DND-41 (cell line): Measurements from ENCODE around the gene CLN6.
"Not testable (repeated sequence)": the region's sequence is repeated elsewhere in the genome, so short reads cannot be mapped to it uniquely, and the experiment has no call there.

Source experiments
- ATAC-seq: fragments of 200-7000 bp; cut with Tn5 transposase; 3 replicates; pipeline ENCODE4 v1.9.1; 2021; ENCODE audit warnings: low read depth; ENCODE audit not compliant: insufficient read depth
- DNase-seq: peaks from one replicate; pipeline ENCODE4 v3.0.0-alpha.2; 2020
- H2AFZ ChIP-seq: 2 replicates; pipeline ENCODE4 v1.6.0; 2012; ENCODE audit warnings: low read depth, low read length
- H3K27ac ChIP-seq: 2 replicates; pipeline ENCODE4 v1.5.1; 2012; ENCODE audit warnings: low read length, inconsistent platforms
- H3K27me3 ChIP-seq: fragments of 200-600 bp; sonication (generic); 2 replicates; pipeline ENCODE4 v1.6.0; 2012; ENCODE audit warnings: low read length, mild to moderate bottlenecking, inconsistent platforms; ENCODE audit not compliant: insufficient read depth, poor library complexity
- H3K36me3 ChIP-seq: 2 replicates; pipeline ENCODE4 v1.5.1; 2012; ENCODE audit warnings: low read length, inconsistent platforms; ENCODE audit not compliant: insufficient read depth
- H3K4me1 ChIP-seq: 2 replicates; pipeline ENCODE4 v1.5.1; 2012; ENCODE audit warnings: mild to moderate bottlenecking, low read length; ENCODE audit not compliant: insufficient read depth
- H3K4me2 ChIP-seq: 2 replicates; pipeline ENCODE4 v1.6.0; 2012; ENCODE audit warnings: mild to moderate bottlenecking, moderate library complexity, low read length, inconsistent platforms; ENCODE audit not compliant: insufficient read depth
- H3K4me3 ChIP-seq, 2 experiments: fragments of 200-600 bp in 1 of 2; shearing (Covaris generic) in 1 of 2; 2 replicates each; pipeline ENCODE4 v1.5.1; 2012 to 2016; ENCODE audit warnings: inconsistent platforms in 2 of 2, low read length in 2 of 2, mild to moderate bottlenecking in 2 of 2, low read depth in 1 of 2, moderate library complexity in 1 of 2
- H3K79me2 ChIP-seq: 2 replicates; pipeline ENCODE4 v1.6.0; 2012; ENCODE audit warnings: low read length, inconsistent platforms; ENCODE audit not compliant: insufficient read depth
- H3K9ac ChIP-seq: 2 replicates; pipeline ENCODE4 v1.6.0; 2012; ENCODE audit warnings: low read depth, mild to moderate bottlenecking, inconsistent platforms, low read length, moderate library complexity
- H3K9me3 ChIP-seq: 2 replicates; pipeline ENCODE4 v1.5.1; 2012; ENCODE audit warnings: low read length, moderate library complexity, mild to moderate bottlenecking, inconsistent platforms; ENCODE audit not compliant: insufficient read depth, severe bottlenecking
- H4K20me1 ChIP-seq: 2 replicates; pipeline ENCODE4 v1.6.0; 2012; ENCODE audit warnings: low read length; ENCODE audit not compliant: insufficient read depth
- EZH2 ChIP-seq: IDR thresholded peaks from 3 replicates; pipeline ENCODE4 v1.6.1; 2012; ENCODE audit warnings: borderline replicate concordance, low read depth, mild to moderate bottlenecking, moderate library complexity, low read length, inconsistent platforms; ENCODE audit not compliant: severe bottlenecking
- TF ChIP-seq, protein P1 (sequence below): IDR thresholded peaks from 2 replicates; pipeline ENCODE4 v1.5.1; 2012; ENCODE audit warnings: borderline replicate concordance, low read length, moderate library complexity, mild to moderate bottlenecking; ENCODE audit not compliant: poor library complexity, severe bottlenecking; ENCODE audit errors: extremely low read depth

Gene CLN6

DNA sequence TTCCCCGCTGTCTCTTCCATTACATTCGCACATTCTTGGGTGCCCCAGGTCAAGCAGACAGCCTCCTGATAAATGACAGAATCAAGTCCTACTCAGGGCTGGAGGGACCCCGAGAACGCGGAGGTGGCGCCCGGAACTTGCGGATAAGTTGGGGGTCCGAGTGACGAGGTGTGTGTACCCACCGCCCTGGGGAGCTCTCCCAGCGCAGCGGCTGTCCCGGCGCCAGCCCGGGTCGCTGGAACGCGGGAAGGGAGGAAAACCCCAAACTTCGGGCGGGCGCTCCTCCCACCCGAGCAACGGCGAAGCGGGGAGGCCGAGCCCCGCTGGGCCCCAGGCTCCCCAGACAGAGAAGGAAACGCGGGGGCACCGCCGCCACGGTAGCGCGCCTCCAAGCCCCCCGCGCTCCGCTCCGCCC is 550 bp downstream of the CLN6 start:
- peaks cover 53% of the 10 kb centered on the region for H3K4me1 ChIP-seq
- peak overlapping the region; percentile 93 for H3K9ac ChIP-seq
- peak overlapping the region; percentile 80 for H3K4me2 ChIP-seq
- H3K27ac ChIP-seq: peak overlapping the region; percentile 92
- ATAC-seq (peak; percentile 2; the same call in 2 of the 3 replicates), DNase-seq (no peak)
- H3K27me3 ChIP-seq: no peaks in the 10 kb centered on the region
- H3K9me3 ChIP-seq: no peaks in the 10 kb centered on the region
- peaks cover 11% of the 10 kb centered on the region; the same call in 1 of the 2 replicates for H4K20me1 ChIP-seq
- peak overlapping the region; percentile 34 to 67 for H3K4me3 ChIP-seq
- H3K36me3 ChIP-seq: no peaks in the 10 kb centered on the region; the same call in 1 of the 2 replicates
- TF ChIP-seq, protein P1, sequence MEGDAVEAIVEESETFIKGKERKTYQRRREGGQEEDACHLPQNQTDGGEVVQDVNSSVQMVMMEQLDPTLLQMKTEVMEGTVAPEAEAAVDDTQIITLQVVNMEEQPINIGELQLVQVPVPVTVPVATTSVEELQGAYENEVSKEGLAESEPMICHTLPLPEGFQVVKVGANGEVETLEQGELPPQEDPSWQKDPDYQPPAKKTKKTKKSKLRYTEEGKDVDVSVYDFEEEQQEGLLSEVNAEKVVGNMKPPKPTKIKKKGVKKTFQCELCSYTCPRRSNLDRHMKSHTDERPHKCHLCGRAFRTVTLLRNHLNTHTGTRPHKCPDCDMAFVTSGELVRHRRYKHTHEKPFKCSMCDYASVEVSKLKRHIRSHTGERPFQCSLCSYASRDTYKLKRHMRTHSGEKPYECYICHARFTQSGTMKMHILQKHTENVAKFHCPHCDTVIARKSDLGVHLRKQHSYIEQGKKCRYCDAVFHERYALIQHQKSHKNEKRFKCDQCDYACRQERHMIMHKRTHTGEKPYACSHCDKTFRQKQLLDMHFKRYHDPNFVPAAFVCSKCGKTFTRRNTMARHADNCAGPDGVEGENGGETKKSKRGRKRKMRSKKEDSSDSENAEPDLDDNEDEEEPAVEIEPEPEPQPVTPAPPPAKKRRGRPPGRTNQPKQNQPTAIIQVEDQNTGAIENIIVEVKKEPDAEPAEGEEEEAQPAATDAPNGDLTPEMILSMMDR: no peak
- TF ChIP-seq EZH2: no peak
- peaks cover 52% of the 10 kb centered on the region for H3K79me2 ChIP-seq
- H2AFZ ChIP-seq: peak overlapping the region; percentile 86

DNA sequence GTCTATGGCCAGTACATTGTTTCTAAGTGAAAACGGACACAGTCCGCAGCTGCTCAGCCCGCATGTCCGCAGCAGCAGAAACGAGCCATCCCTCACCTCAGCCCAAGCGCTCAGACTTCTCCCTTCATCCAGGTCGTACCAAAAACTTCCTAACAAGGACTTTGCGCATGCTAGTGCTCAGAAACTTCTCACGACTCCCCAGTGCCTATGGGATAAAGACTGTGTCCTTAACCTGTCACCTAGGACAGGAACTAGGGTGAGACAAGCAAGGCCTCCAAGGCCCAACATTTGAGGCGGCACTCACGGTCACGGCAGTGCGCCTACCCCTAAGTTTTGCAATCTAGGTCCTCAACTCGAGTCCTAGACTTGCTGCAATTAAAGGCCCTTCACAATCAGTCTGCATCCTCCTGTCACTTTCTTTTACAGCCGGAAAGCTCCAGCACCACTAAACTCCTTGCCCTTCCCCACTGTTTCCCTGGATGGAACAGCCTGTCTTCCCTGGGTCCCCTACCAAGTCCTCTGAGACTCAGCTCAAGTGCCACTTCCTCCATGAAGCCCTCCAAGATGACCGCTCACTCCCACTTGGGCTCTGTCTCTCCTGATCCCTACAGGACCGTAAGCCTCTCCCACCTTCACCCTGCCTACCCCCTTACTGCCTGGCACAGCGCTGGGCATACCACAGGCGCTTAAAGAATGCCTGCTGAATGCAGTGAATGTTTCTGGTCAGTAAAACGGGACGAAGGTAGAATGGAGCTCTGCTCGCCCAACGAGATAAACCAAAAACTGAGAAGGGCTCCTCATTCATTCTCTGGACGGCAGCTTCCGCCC is 1.2 kb downstream of the CLN6 start:
- Histone ChIP-seq H3K4me1 (peaks cover 53% of the 10 kb centered on the region), H3K27ac (peak overlapping the region; percentile 92), H3K79me2 (peaks cover 58% of the 10 kb centered on the region), H3K4me3 (peak overlapping the region; percentile 34 to 67; a peak in 3 of 4 replicates), H3K9ac (peak overlapping the region; percentile 93), H3K9me3 (no peaks in the 10 kb centered on the region), H4K20me1 (peaks cover 11% of the 10 kb centered on the region; the same call in 1 of the 2 replicates), H3K36me3 (peaks cover 4% of the 10 kb centered on the region; the same call in 1 of the 2 replicates), H3K4me2 (peak overlapping the region; percentile 80), H3K27me3 (no peaks in the 10 kb centered on the region), H2AFZ (peak overlapping the region; percentile 86)
- TF ChIP-seq EZH2: no peak
- TF ChIP-seq, protein P1: no peak
- DNase-seq (no peak), ATAC-seq (no peak)

DNA sequence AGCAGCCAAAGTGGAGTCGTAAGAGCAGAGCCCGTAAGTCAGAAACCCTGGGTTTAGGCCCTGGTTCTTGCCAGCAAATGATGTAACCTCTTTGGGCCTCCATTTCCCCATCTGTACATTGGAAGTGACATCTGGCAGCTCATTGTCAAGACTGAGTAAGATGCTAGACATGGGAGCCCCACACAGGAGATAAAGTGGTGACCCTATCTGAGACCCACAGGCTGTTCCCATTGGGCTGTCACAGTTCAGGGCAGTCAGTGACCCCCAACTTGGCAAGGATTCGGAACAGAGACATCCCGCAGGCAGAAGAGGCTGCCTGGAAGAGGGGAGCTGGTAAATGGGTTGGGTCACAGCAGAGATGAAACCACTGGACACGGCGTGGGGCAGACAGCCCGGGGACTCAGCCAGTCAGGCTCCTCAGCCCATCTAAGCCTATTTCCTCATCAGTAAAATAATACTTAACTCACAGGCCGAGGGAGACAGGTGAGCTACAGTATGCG is 1.8 kb downstream of the CLN6 start:
- no peaks in the 10 kb centered on the region for H3K9me3 ChIP-seq
- TF ChIP-seq EZH2: no peak
- TF ChIP-seq, protein P1: no peak
- peak overlapping the region; percentile 92 for H3K27ac ChIP-seq
- no peak overlapping the region for H2AFZ ChIP-seq
- peaks cover 11% of the 10 kb centered on the region; the same call in 1 of the 2 replicates for H4K20me1 ChIP-seq
- peak overlapping the region in 1 of 2 experiments; percentile 67; a peak in 3 of 4 replicates for H3K4me3 ChIP-seq
- peaks cover 64% of the 10 kb centered on the region for H3K79me2 ChIP-seq
- peaks cover 9% of the 10 kb centered on the region for H3K36me3 ChIP-seq
- DNase-seq (no peak), ATAC-seq (no peak)
- H3K4me1 ChIP-seq: peaks cover 53% of the 10 kb centered on the region
- peak overlapping the region; percentile 80 for H3K4me2 ChIP-seq
- H3K9ac ChIP-seq: peak overlapping the region; percentile 93
- no peaks in the 10 kb centered on the region for H3K27me3 ChIP-seq

DNA sequence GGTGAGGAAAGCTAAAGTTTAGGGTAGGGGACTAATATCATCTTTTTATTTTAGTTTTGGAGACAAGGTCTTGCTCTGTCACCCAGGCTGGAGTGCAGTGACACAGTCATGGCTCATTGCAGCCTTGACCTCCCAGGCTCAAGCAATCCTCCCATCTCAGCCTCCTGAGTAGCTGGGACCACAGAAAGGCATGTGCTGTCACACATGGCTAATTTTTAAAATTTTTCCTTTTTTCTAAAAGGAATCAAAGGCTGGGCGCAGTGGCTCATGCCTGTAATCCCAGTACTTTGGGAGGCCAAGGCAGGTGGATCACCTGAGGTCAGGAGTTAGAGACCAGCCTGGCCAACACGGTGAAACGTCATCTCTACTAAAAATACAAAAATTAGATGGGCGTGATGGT is 4.1 kb downstream of the CLN6 start:
- H3K9ac ChIP-seq: not testable (repeated sequence)

More for the DNA sequence above, 4.1 kb downstream of the CLN6 start:
- peaks cover 47% of the 10 kb centered on the region for H3K4me1 ChIP-seq
- H3K36me3 ChIP-seq, ATAC-seq, H2AFZ ChIP-seq, H3K27ac ChIP-seq, H3K4me2 ChIP-seq, H3K27me3 ChIP-seq, H3K4me3 ChIP-seq, H3K9me3 ChIP-seq, DNase-seq: not testable (repeated sequence)
- H4K20me1 ChIP-seq: peaks cover 14% of the 10 kb centered on the region; the same call in 1 of the 2 replicates
- H3K79me2 ChIP-seq: peaks cover 70% of the 10 kb centered on the region
